ENCODE results near the gene MTA1. TPM values are rescaled to one million over a fixed set of nuclear protein-coding genes. Genes with fewer than 3 reads are reported as not detected.

Gene MTA1
- total and polyA plus RNA-seq, 2 experiments from 2014 or later: 110 to 208 TPM

GRCh38 chr14:105495990-105496830 lies 76.6 kb downstream of the MTA1 start:
- no peak for TF ChIP-seq CTCF (IDR thresholded peaks at IDR 0.05; ENCODE audit: low read depth, low read length)
- no peak overlapping the region for H3K4me3 ChIP-seq
- H3K36me3 ChIP-seq: no peaks in the 10 kb centered on the region
- no peaks in the 10 kb centered on the region for H3K4me1 ChIP-seq (ENCODE audit: low read depth)
- H3K9me3 ChIP-seq (ENCODE audit: low read depth): no peaks in the 10 kb centered on the region
- H3K27ac ChIP-seq: no peak overlapping the region
- DNase-seq (ENCODE audit: low read depth in 1 of 2, low spot score in 1 of 2): no peak
- no peaks in the 10 kb centered on the region for H3K27me3 ChIP-seq

GRCh38 chr14:105496831-105497591 lies 77.4 kb downstream of the MTA1 start:
- Histone ChIP-seq H3K4me3 (no peak overlapping the region), H3K9me3 (ENCODE audit: low read depth) (no peaks in the 10 kb centered on the region), H3K36me3 (no peaks in the 10 kb centered on the region), H3K27ac (no peak overlapping the region), H3K27me3 (no peaks in the 10 kb centered on the region), H3K4me1 (ENCODE audit: low read depth) (no peaks in the 10 kb centered on the region)
- no peak for DNase-seq (ENCODE audit: low read depth in 1 of 2, low spot score in 1 of 2)
- TF ChIP-seq CTCF (IDR thresholded peaks at IDR 0.05; ENCODE audit: low read depth, low read length): no peak

- DNase-seq (ENCODE audit: low read depth in 1 of 2, low spot score in 1 of 2): no peak
- no peaks in the 10 kb centered on the region for H3K9me3 ChIP-seq (ENCODE audit: low read depth)
Measured at GRCh38 chr14:105497671-105498429, 78.2 kb downstream of the MTA1 start.

GRCh38 chr14:105498430-105499255 lies 79.0 kb downstream of the MTA1 start:
- H3K9me3 ChIP-seq (ENCODE audit: low read depth): no peaks in the 10 kb centered on the region
- no peaks in the 10 kb centered on the region for H3K4me1 ChIP-seq (ENCODE audit: low read depth)
- no peaks in the 10 kb centered on the region for H3K27me3 ChIP-seq
- no peaks in the 10 kb centered on the region for H3K36me3 ChIP-seq
- no peak for DNase-seq (ENCODE audit: low read depth in 1 of 2, low spot score in 1 of 2)
- H3K4me3 ChIP-seq: no peak overlapping the region
- no peak for TF ChIP-seq CTCF (IDR thresholded peaks at IDR 0.05; ENCODE audit: low read depth, low read length)
- H3K27ac ChIP-seq: no peak overlapping the region

More at GRCh38 chr14:105497671-105498429, 78.2 kb downstream of the MTA1 start:
- Histone ChIP-seq H3K4me3 (no peak overlapping the region), H3K4me1 (ENCODE audit: low read depth) (no peaks in the 10 kb centered on the region), H3K27me3 (no peaks in the 10 kb centered on the region), H3K27ac (no peak overlapping the region), H3K36me3 (no peaks in the 10 kb centered on the region)
- TF ChIP-seq CTCF (IDR thresholded peaks at IDR 0.05; ENCODE audit: low read depth, low read length): no peak

All from cardiac muscle cell (in vitro differentiated cells and primary cell).